ENCODE results near the gene CPSF3.

DNA sequence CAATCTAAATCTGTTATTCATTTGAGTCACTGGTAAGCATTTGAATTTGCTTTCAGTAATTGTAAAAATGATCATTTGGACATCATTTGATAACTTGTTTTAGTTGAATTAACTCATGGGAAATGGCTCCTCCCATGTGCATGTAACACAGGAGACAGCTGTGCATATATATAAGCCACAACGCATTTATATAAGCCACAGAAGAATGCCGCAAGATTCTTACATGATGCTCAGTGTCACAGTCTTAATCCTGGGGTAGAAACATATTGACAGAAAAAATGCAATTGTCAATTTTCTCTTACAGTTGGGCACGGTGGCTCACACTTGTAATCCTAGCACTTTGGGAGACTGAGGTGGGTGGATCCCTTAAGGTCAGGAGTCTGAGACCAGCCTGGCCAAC is 37.6 kb downstream of the CPSF3 start:
- no peak for TF ChIP-seq EP300 (IDR thresholded peaks at IDR 0.05)
- no peak for TF ChIP-seq CTCF (IDR thresholded peaks at IDR 0.05)
